Kidney tubule cell (primary cell): ENCODE results near the gene P2RY12.
A peak's percentile ranks its signal among the peaks of the same experiment; 100 is the strongest.

Source experiments
- DNase-seq: peaks from one replicate; pipeline ENCODE4 v3.0.0-alpha.2; 2018; ENCODE audit warnings: low spot score

P2RY12 gene

DNA sequence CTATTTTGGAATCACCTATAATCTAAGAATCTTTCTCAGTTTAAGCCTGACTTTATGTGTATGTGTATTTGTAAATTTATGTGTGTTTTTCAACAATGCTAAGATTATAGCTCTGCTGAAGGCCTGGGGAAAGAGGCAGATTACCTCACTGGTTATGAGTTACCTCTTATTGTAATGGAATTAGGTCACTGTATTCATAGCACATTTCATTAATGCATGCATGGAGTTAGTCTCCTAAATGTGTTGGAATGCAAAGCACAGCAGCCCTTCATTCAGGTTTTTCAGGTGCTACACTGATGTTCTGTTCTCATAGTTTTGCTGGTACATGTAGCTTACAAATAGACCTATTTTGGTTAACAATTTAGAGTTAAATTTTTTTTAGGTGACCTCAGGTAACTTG is 77.4 kb downstream of the P2RY12 start:
- DNase-seq: peak; percentile 62

DNA sequence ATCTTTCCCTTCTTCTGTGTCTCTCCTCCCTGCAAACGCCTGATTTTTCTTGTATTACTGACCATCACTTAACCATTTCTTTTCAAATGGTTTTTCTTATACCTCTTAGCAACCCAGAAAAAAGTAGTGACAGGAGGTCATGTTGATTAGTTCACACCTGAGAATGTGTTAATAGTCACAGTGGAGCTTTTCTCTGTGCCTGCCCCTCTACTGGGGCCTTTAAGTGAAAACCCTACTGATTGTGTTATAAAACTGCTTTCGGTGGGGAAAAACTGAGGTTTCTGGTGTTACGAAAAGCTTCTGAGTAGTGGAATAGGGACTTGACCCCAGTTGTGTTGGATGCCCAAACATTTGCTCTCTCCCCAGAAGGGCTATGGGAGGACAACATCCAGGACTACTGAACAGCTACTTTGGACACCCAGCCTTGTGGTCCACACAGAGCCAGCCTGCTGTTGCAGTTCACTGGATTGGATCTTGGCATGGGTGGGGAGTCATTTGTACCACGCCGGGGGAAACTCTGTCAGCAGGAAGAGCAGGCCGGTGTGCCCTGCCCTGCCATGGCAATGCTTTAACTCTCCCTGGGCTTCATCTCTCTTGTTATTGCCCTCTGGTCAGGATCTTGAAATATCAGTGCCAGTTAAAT is 78.3 kb downstream of the P2RY12 start:
- peak; percentile 47 for DNase-seq

DNA sequence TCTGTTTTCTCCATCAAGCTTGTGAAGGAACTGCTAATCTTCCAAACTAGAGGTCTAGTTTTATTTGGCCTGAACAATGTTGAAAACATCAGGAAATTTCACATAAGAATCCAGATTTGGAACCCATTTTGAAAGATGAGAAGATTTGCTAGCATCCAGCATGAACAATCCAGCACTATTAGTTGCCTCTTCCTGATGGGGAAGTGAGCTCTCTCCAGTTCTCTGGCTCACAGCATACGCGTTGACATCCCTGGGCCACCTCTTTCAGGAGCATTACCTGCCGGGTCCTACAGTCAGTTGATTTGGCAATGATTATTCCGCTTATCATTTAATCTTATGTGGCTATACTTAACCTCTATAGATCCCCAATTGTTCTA is 78.8 kb downstream of the P2RY12 start:
- no peak for DNase-seq

DNA sequence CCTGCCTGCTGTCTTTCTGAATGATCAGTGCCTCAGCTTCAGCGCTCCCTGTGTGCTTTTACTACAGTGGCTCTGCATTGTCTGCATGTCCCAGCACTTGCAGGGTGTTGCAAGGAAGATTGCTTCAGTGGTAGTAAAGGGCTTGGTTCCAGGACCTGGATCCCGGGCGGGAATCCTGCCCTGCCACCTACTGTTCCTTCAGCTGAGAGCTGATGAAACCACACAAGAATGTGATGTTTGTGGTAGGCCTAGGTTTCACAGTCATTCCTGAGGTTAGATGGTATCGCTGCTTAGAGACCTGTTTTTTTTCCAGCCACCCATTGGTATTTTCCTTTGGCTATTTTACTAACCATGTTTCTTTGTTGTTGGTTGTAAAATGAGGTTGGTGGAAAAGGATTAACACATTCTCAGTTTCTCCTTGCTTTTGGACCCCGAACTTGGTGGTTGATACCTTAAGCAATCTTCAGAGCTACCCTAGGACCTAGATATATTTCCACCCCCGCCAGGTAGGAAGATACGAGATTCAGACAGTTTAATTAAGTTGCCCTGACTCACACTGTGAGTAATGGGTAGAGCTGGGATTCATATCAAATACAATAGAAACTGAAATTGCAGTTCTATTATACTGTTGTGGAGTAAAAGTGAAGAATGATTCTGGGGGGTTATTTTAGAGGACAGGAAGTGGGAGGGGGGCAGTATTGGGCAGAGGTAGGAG is 79.3 kb downstream of the P2RY12 start:
- peak; percentile 98 for DNase-seq

DNA sequence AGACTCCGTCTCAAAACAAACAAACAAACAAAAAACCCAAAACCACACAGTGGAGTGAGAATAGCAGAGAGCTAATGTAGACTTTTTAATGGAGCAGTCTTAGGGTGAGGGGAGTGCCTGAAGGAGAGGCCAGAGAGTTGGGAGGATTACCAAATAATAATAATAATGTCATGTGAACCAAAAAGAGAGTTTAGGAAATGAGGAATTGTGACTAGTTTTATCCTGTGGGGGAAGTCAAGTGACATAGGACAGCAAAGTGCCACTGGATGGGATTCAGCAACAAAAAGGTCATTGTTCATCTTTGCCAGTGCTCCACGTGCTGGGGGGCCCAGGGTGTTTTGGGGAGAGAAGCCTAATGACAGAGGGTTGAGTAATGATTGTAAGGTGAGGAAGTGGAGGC is 80.8 kb downstream of the P2RY12 start:
- no peak for DNase-seq

DNA sequence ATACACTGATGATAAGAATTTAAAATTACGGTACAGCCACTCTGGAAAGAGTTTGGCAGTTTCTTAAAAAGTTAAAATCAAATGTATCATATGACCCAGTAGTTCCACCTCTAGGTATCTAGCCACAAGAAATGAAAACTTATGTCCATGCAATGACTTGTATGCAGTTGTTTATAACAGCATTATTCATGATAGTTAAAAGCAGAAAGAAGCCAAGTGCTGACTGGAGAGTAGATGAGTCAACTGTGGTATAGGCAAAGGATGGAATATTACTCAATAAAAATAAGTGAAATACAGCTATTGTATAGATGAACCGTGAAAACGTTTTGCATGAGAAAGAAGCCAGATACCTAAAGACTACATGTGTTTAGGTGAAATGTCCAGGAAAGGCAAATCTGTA is 82.8 kb downstream of the P2RY12 start:
- DNase-seq: peak; percentile 25

DNA sequence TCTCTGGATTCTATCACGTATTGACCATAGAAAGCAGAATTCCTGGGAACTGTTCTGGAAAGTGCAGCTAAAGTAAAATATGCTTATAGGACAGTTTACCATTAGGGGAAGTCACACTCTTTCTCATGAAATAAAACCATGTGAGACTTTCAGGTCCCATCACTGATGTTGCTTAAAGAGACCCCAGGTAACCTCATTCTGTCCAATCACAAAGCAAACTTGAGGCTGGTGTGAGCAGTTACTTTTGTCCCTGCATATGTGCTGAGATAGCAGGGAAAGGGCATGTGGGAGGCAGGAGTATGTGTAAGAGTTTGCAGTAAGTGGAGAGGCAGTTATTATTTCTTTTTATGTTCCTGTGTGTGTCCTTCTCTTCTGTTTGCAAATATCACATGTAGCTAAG is 84.0 kb downstream of the P2RY12 start:
- DNase-seq: no peak

DNA sequence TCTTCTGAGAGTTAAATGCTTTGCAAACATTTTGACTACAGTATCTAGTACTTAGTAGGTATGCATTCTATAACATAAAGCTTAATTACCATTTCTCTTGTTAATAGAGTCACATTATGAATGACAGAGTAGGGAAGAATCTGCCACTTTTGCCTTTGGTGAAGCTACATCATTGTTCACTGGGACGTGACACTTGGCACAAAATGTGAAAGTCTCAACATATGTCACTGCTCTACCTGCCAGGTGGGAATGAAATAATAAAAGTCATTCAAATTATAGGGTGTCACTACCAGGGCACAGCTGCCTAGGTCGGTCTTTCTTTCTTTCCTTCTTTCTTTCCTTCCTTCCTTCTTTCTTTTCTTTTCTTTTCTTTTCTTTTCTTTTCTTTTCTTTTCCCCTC is 85.5 kb downstream of the P2RY12 start:
- DNase-seq: no peak

DNA sequence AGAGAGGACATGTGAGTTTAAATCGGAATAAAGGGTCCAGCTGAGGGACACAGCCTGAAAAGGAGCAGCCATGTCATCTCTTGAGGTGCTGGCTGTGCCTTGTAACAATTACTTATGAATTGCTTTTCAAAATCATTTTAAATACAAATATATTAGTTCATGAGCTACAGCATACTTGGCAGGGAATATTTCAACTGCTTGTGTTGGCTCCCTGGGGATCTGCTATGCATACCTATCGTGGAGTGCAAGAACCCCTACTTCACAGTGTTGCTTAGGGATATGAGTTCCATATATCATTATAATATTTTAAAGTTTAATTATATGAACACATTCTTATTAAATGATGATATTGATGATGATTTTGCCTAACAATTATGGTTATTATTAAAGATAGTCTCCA is 87.1 kb downstream of the P2RY12 start:
- no peak for DNase-seq

DNA sequence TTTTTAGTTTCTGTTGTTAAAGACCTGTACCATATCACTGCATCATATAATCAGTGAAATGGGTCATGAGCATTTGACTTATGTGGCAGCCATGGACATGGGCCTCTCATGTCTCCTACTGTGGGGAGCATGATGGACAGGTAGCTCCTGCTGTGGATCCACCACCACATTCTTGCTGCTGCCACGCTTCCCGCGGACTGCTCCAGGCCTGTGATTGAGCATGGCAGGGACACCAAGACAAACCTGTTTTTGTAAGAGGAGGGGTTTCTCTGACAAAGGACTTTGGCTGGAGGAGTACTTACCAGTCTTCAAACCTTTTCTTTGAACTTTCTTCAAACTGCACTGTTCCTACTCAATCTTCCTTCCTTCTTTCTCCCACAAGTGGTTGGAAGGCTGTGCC is 88.3 kb downstream of the P2RY12 start:
- no peak for DNase-seq

DNA sequence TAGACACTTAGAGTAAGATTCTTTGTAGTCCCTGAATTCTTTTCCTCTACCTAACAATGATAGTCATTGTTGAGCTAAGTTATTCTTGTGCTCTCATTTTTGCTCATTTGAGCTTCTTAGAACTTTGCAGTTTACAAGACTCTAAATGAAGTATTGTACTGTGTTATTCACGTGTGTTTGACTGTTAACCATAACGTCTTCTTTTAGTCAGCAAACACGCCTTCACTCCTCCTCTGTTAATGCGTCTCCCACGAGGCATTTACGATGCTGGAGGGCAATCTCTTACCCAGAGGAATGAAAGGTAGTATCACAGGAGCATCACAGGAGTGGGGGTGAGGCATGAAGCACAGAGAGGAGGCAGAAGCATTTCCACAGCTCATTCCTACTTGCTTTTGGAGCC is 91.4 kb downstream of the P2RY12 start:
- DNase-seq: no peak

DNA sequence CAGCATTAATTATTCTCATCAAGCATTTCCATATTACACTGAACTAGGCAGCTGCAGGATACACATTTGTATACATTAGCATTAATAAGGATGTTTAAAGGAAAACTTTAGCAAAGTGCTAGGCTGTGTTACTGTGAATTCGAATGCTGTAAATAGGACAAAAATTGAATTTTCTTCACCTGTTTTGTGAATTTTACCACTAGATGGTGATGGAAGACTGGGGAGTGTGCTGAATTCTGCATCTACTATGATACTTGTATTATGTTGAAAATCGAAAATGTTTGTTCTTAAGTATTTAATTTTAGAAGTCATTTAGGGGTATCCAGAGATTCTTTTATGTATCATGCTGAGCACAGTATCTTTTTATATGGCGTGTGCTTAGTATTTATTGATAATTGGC is 93.9 kb downstream of the P2RY12 start:
- peak; percentile 47 for DNase-seq

DNA sequence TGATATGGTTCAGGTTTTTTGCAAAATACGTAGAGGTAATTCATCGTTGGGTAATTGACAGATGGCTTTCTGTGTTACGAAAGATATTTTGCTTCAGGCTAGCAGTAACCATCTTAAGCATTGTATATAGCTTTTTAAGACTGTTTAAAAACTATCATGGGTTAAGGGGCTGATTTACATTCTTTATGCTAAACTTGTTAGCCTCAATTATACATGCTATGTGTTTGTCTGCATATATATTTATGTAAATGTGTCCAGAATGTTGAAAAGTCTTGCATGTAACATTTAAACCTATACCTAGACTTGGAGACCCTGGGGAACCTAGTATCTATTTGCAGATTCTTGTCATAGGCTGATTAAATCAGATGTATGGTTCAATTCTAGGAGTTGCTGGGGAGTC is 95.1 kb downstream of the P2RY12 start:
- no peak for DNase-seq
